ENCODE data around the gene NPNT. TPM values are rescaled to one million over a fixed set of nuclear protein-coding genes. Genes with fewer than 3 reads are reported as not detected.
A peak's percentile ranks its signal among the peaks of the same experiment; 100 is the strongest.

The NPNT gene
- total and polyA plus RNA-seq, 2 experiments from 2014 or later: not detected

- Histone ChIP-seq H2AFZ (no peak overlapping the region), H3K9me3 (ENCODE audit: low read depth) (no peaks in the 10 kb centered on the region), H3K36me3 (ENCODE audit: low read depth) (no peaks in the 10 kb centered on the region), H3K9ac (no peak overlapping the region), H3K9me2 (ENCODE audit: insufficient read depth) (no peaks in the 10 kb centered on the region; the same call in 1 of the 2 replicates), H3K27ac (no peak overlapping the region), H3K27me3 (replicated peaks; ENCODE audit: insufficient read depth) (peaks cover 4% of the 10 kb centered on the region; the same call in 1 of the 2 replicates), H3K79me2 (ENCODE audit: insufficient read depth) (no peaks in the 10 kb centered on the region), H3K4me2 (ENCODE audit: unreplicated experiment) (no peak overlapping the region), H3K4me1 (ENCODE audit: insufficient read depth) (no peaks in the 10 kb centered on the region), H3K4me3 (no peak overlapping the region), H4K20me1 (ENCODE audit: insufficient read depth) (no peaks in the 10 kb centered on the region), H3F3A (ENCODE audit: insufficient read depth) (no peaks in the 10 kb centered on the region)
- in situ Hi-C loops (cut with MboI): no loop called here
- no peak for DNase-seq
- TF ChIP-seq EZH2 (IDR thresholded peaks at IDR 0.05; ENCODE audit: insufficient read depth, poor library complexity, severe bottlenecking) (no peak), EZH2phosphoT487 (IDR thresholded peaks at IDR 0.05; ENCODE audit: insufficient read depth, low read depth) (no peak)
- 44 to 54% methylated on average over 4 of the region's 4 CpGs for WGBS, 2 experiments (ENCODE audit: low coverage in 1 of 2, low lambda C conversion rate in 2 of 2, missing lambda C conversion rate in 2 of 2)
These were observed 62.4 kb downstream of the NPNT start for GRCh38 chr4:105957680-105958079.

- Histone ChIP-seq H3K9me3 (ENCODE audit: low read depth) (no peaks in the 10 kb centered on the region), H4K20me1 (ENCODE audit: insufficient read depth) (no peaks in the 10 kb centered on the region), H3K27ac (no peak overlapping the region), H3K4me1 (ENCODE audit: insufficient read depth) (peaks cover 24% of the 10 kb centered on the region), H3K9me2 (ENCODE audit: insufficient read depth) (no peaks in the 10 kb centered on the region), H2AFZ (no peak overlapping the region), H3K4me2 (ENCODE audit: unreplicated experiment) (no peak overlapping the region), H3K79me2 (ENCODE audit: insufficient read depth) (no peaks in the 10 kb centered on the region), H3K4me3 (no peak overlapping the region), H3K36me3 (ENCODE audit: low read depth) (no peaks in the 10 kb centered on the region), H3F3A (ENCODE audit: insufficient read depth) (no peaks in the 10 kb centered on the region), H3K27me3 (replicated peaks; ENCODE audit: insufficient read depth) (0 out of 2 replicates have a peak, but pooled peaks cover 3% of the 10 kb centered on the region), H3K9ac (no peak overlapping the region)
- in situ Hi-C loops (cut with MboI): no loop called here
- 59 to 71% methylated on average over 3 of the region's 3 CpGs for WGBS, 2 experiments (ENCODE audit: low coverage in 1 of 2, low lambda C conversion rate in 2 of 2, missing lambda C conversion rate in 2 of 2)
- no peak for TF ChIP-seq EZH2 (IDR thresholded peaks at IDR 0.05; ENCODE audit: insufficient read depth, poor library complexity, severe bottlenecking)
- no peak for TF ChIP-seq EZH2phosphoT487 (IDR thresholded peaks at IDR 0.05; ENCODE audit: insufficient read depth, low read depth)
- DNase-seq: peak; percentile 10
These were observed 68.5 kb downstream of the NPNT start for GRCh38 chr4:105963461-105964400.

GRCh38 chr4:105965183-105965800 lies 70.0 kb downstream of the NPNT start:
- Histone ChIP-seq H3K4me2 (ENCODE audit: unreplicated experiment) (peak overlapping the region; percentile 29), H3K27ac (no peak overlapping the region), H3K9ac (no peak overlapping the region), H3F3A (ENCODE audit: insufficient read depth) (no peaks in the 10 kb centered on the region), H3K27me3 (replicated peaks; ENCODE audit: insufficient read depth) (0 out of 2 replicates have a peak, but pooled peaks cover 3% of the 10 kb centered on the region), H3K9me3 (ENCODE audit: low read depth) (no peaks in the 10 kb centered on the region), H2AFZ (no peak overlapping the region), H3K79me2 (ENCODE audit: insufficient read depth) (no peaks in the 10 kb centered on the region), H3K36me3 (ENCODE audit: low read depth) (no peaks in the 10 kb centered on the region), H3K4me1 (ENCODE audit: insufficient read depth) (peaks cover 24% of the 10 kb centered on the region), H3K9me2 (ENCODE audit: insufficient read depth) (no peaks in the 10 kb centered on the region), H3K4me3 (no peak overlapping the region), H4K20me1 (ENCODE audit: insufficient read depth) (no peaks in the 10 kb centered on the region)
- WGBS, 2 experiments (ENCODE audit: low coverage in 1 of 2, low lambda C conversion rate in 2 of 2, missing lambda C conversion rate in 2 of 2): 60 to 62% methylated on average over 6 of the region's 6 CpGs
- no peak for DNase-seq
- no peak for TF ChIP-seq EZH2phosphoT487 (IDR thresholded peaks at IDR 0.05; ENCODE audit: insufficient read depth, low read depth)
- TF ChIP-seq EZH2 (IDR thresholded peaks at IDR 0.05; ENCODE audit: insufficient read depth, poor library complexity, severe bottlenecking): no peak
- in situ Hi-C loops (cut with MboI): no loop called here

- DNase-seq: peak; percentile 81
- H3K27me3 ChIP-seq (replicated peaks; ENCODE audit: insufficient read depth): 0 out of 2 replicates have a peak, but pooled peaks cover 3% of the 10 kb centered on the region
- no peak overlapping the region for H3K27ac ChIP-seq
- in situ Hi-C loops (cut with MboI): no loop called here
- no peaks in the 10 kb centered on the region for H3K36me3 ChIP-seq (ENCODE audit: low read depth)
- peaks cover 24% of the 10 kb centered on the region for H3K4me1 ChIP-seq (ENCODE audit: insufficient read depth)
- TF ChIP-seq EZH2phosphoT487 (IDR thresholded peaks at IDR 0.05; ENCODE audit: insufficient read depth, low read depth) (no peak), EZH2 (IDR thresholded peaks at IDR 0.05; ENCODE audit: insufficient read depth, poor library complexity, severe bottlenecking) (no peak)
- H3K79me2 ChIP-seq (ENCODE audit: insufficient read depth): no peaks in the 10 kb centered on the region
- H3K9ac ChIP-seq: no peak overlapping the region
- no peak overlapping the region for H3K4me3 ChIP-seq
- H3F3A ChIP-seq (ENCODE audit: insufficient read depth): no peaks in the 10 kb centered on the region
- H3K9me2 ChIP-seq (ENCODE audit: insufficient read depth): no peaks in the 10 kb centered on the region
- H4K20me1 ChIP-seq (ENCODE audit: insufficient read depth): no peaks in the 10 kb centered on the region
- H2AFZ ChIP-seq: no peak overlapping the region
- peak overlapping the region; percentile 29 for H3K4me2 ChIP-seq (ENCODE audit: unreplicated experiment)
- H3K9me3 ChIP-seq (ENCODE audit: low read depth): no peaks in the 10 kb centered on the region
These were observed 70.8 kb downstream of the NPNT start for GRCh38 chr4:105966051-105966450.

All from GM23248 (cell line).